SK-N-SH treated with all-trans-retinoic acid at 6 μM for 48 hours (cell line): ENCODE results near the gene LITAF.

ENCODE experiments used
- ATAC-seq: fragments of 200-7000 bp; cut with Tn5 transposase; 3 replicates; pipeline ENCODE4 v1.9.1; 2020; ENCODE audit warnings: mild to moderate bottlenecking, moderate library complexity
- ARNTL ChIP-seq: fragments of 450-650 bp; formaldehyde crosslinking; IDR thresholded peaks from 2 replicates; pipeline ENCODE4 v1.5.0; 2020; ENCODE audit warnings: low read depth, mild to moderate bottlenecking, moderate library complexity, borderline replicate concordance
- BACH2 ChIP-seq: fragments of 250-450 bp; sonication (Bioruptor Pico); IDR thresholded peaks from 2 replicates; pipeline ENCODE4 v1.9.0; 2021; ENCODE audit warnings: mild to moderate bottlenecking, borderline replicate concordance
- CSDC2 ChIP-seq: fragments of 250-450 bp; sonication (Bioruptor Pico); IDR thresholded peaks from 2 replicates; pipeline ENCODE4 v1.5.0; 2020; ENCODE audit warnings: mild to moderate bottlenecking, moderate library complexity
- ESRRG ChIP-seq: fragments of 250-450 bp; sonication (Bioruptor Pico); IDR thresholded peaks from 2 replicates; pipeline ENCODE4 v1.6.1; 2021; ENCODE audit warnings: mild to moderate bottlenecking
- ISL1 ChIP-seq: fragments of 250-450 bp; sonication (Bioruptor Pico); IDR thresholded peaks from 2 replicates; pipeline ENCODE4 v2.1.2; 2022; ENCODE audit warnings: mild to moderate bottlenecking, moderate library complexity
- RARB ChIP-seq: fragments of 250-450 bp; sonication (Bioruptor Pico); IDR thresholded peaks from 2 replicates; pipeline ENCODE4 v1.8.0; 2021; ENCODE audit warnings: mild to moderate bottlenecking, moderate library complexity
- SNAI2 ChIP-seq: fragments of 250-450 bp; sonication (Bioruptor Pico); IDR thresholded peaks from 2 replicates; pipeline ENCODE4 v1.5.0; 2020; ENCODE audit warnings: mild to moderate bottlenecking, moderate library complexity
- TCF4 ChIP-seq: fragments of 250-450 bp; sonication (Bioruptor Pico); IDR thresholded peaks from 2 replicates; pipeline ENCODE4 v1.8.0; 2021; ENCODE audit warnings: mild to moderate bottlenecking, moderate library complexity, borderline replicate concordance
- TOX ChIP-seq: fragments of 250-450 bp; sonication (Bioruptor Pico); IDR thresholded peaks from 2 replicates; pipeline ENCODE4 v1.8.0; 2021; ENCODE audit warnings: mild to moderate bottlenecking, moderate library complexity, borderline replicate concordance
- ZC3H10 ChIP-seq: fragments of 250-450 bp; sonication (Bioruptor Pico); IDR thresholded peaks from 2 replicates; pipeline ENCODE4 v1.5.1; 2021; ENCODE audit warnings: mild to moderate bottlenecking, moderate library complexity
- ZFP3 ChIP-seq: fragments of 250-450 bp; sonication (Bioruptor Pico); IDR thresholded peaks from 2 replicates; pipeline ENCODE4 v1.5.0; 2020; ENCODE audit warnings: mild to moderate bottlenecking, moderate library complexity
- ZFP30 ChIP-seq: fragments of 450-650 bp; formaldehyde crosslinking; IDR thresholded peaks from 2 replicates; pipeline ENCODE4 v1.5.0; 2022; ENCODE audit warnings: mild to moderate bottlenecking, moderate library complexity
- ZNF565 ChIP-seq: fragments of 450-650 bp; formaldehyde crosslinking; conservative IDR thresholded peaks from 2 replicates; pipeline ENCODE4 v1.5.0; 2020; ENCODE audit warnings: low read depth, mild to moderate bottlenecking, moderate library complexity
- ZNF70 ChIP-seq: fragments of 450-650 bp; formaldehyde crosslinking; IDR thresholded peaks from 2 replicates; pipeline ENCODE4 v1.5.0; 2020; ENCODE audit warnings: mild to moderate bottlenecking, moderate library complexity
- ZNF8 ChIP-seq: fragments of 450-650 bp; formaldehyde crosslinking; IDR thresholded peaks from 2 replicates; pipeline ENCODE4 v1.5.0; 2020; ENCODE audit warnings: mild to moderate bottlenecking, moderate library complexity
- TF ChIP-seq, protein P1 (sequence below): fragments of 250-450 bp; sonication (Bioruptor Pico); IDR thresholded peaks from 2 replicates; pipeline ENCODE4 v1.5.1; 2021; ENCODE audit warnings: mild to moderate bottlenecking, moderate library complexity
- TF ChIP-seq, protein P2 (sequence below): fragments of 250-450 bp; sonication (Bioruptor Pico); IDR thresholded peaks from 2 replicates; pipeline ENCODE4 v1.8.0; 2020; ENCODE audit warnings: mild to moderate bottlenecking, moderate library complexity, borderline replicate concordance
- TF ChIP-seq, protein P3 (sequence below): fragments of 250-450 bp; sonication (Bioruptor Pico); IDR thresholded peaks from 2 replicates; pipeline ENCODE4 v1.8.0; 2021; ENCODE audit warnings: low read depth, mild to moderate bottlenecking, moderate library complexity, borderline replicate concordance
- TF ChIP-seq, protein P4 (sequence below): fragments of 250-450 bp; sonication (Bioruptor Pico); IDR thresholded peaks from 2 replicates; pipeline ENCODE4 v1.5.0; 2020; ENCODE audit warnings: mild to moderate bottlenecking, moderate library complexity
- TF ChIP-seq, protein P5 (sequence below): fragments of 250-450 bp; sonication (Bioruptor Pico); IDR thresholded peaks from 2 replicates; pipeline ENCODE4 v1.5.1; 2020; ENCODE audit warnings: low read depth, mild to moderate bottlenecking, moderate library complexity

Gene LITAF

DNA sequence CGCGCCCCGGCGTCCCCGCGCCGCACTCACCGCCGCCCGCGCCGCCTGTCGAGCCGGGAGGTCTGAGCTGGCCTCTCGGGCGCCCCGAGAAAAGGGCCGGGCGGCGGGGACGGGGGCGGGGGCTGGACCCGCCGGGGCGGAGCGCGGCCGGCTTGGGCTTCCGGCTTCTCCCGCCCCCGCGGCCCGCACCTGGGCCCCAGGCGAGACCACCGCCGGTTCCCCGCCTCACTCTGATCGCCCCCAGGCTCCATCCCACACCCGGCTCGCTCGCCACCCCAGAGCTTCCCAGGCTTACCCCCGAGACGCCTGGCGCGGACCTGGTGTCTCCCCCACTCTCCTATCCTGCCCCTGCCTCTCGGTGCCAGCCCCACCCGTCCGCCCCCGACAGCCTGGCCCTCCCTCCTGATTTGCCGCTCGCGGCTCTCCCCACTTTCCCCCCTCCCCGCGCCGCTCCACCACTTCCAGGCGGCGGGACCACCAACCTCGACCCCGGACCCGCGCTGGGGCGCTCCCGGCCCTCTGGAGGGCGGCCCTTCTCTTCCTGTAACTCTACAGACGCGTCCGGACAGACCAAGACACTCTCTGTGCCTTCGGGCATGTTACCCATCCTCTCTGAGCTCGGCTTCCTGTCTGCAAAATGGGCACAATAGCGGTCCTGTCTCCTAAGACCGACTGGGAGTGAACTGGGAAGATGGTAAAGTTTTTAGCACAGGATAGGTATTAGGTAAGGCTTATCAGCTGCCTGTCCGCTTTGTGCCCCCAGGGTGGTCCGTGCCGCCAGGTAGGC lies at the start of gene LITAF:
LITAF (minus strand) TSS at position 64 of the 787 bp plus-strand sequence. CDS start 30,189 bp downstream, outside the sequence.
- TF ChIP-seq BACH2 (CRISPR knock-in tag) = no peak
- no peak for TF ChIP-seq TOX (CRISPR knock-in tag)
- TF ChIP-seq ESRRG (CRISPR knock-in tag) = no peak
- TF ChIP-seq CSDC2 (CRISPR knock-in tag) = no peak
- TF ChIP-seq, protein P1, sequence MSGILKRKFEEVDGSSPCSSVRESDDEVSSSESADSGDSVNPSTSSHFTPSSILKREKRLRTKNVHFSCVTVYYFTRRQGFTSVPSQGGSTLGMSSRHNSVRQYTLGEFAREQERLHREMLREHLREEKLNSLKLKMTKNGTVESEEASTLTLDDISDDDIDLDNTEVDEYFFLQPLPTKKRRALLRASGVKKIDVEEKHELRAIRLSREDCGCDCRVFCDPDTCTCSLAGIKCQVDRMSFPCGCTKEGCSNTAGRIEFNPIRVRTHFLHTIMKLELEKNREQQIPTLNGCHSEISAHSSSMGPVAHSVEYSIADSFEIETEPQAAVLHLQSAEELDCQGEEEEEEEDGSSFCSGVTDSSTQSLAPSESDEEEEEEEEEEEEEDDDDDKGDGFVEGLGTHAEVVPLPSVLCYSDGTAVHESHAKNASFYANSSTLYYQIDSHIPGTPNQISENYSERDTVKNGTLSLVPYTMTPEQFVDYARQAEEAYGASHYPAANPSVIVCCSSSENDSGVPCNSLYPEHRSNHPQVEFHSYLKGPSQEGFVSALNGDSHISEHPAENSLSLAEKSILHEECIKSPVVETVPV (CRISPR knock-in tag) = no peak
- TF ChIP-seq, protein P2, sequence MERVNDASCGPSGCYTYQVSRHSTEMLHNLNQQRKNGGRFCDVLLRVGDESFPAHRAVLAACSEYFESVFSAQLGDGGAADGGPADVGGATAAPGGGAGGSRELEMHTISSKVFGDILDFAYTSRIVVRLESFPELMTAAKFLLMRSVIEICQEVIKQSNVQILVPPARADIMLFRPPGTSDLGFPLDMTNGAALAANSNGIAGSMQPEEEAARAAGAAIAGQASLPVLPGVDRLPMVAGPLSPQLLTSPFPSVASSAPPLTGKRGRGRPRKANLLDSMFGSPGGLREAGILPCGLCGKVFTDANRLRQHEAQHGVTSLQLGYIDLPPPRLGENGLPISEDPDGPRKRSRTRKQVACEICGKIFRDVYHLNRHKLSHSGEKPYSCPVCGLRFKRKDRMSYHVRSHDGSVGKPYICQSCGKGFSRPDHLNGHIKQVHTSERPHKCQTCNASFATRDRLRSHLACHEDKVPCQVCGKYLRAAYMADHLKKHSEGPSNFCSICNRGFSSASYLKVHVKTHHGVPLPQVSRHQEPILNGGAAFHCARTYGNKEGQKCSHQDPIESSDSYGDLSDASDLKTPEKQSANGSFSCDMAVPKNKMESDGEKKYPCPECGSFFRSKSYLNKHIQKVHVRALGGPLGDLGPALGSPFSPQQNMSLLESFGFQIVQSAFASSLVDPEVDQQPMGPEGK (CRISPR knock-in tag) = no peak
- no peak for TF ChIP-seq ZNF70 (CRISPR knock-in tag)
- TF ChIP-seq ARNTL (CRISPR knock-in tag) = no peak
- TF ChIP-seq ISL1 (CRISPR knock-in tag) = no peak
- no peak for TF ChIP-seq RARB (CRISPR knock-in tag)
- TF ChIP-seq, protein P3, sequence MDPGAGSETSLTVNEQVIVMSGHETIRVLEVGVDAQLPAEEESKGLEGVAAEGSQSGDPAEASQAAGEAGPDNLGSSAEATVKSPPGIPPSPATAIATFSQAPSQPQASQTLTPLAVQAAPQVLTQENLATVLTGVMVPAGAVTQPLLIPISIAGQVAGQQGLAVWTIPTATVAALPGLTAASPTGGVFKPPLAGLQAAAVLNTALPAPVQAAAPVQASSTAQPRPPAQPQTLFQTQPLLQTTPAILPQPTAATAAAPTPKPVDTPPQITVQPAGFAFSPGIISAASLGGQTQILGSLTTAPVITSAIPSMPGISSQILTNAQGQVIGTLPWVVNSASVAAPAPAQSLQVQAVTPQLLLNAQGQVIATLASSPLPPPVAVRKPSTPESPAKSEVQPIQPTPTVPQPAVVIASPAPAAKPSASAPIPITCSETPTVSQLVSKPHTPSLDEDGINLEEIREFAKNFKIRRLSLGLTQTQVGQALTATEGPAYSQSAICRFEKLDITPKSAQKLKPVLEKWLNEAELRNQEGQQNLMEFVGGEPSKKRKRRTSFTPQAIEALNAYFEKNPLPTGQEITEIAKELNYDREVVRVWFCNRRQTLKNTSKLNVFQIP (CRISPR knock-in tag) = no peak
- TF ChIP-seq ZNF8 (CRISPR knock-in tag) = no peak
- TF ChIP-seq ZNF565 (CRISPR knock-in tag) = no peak
- no peak for TF ChIP-seq SNAI2 (CRISPR knock-in tag)
- no peak for TF ChIP-seq ZFP3 (CRISPR knock-in tag)
- TF ChIP-seq TCF4 (CRISPR knock-in tag) = no peak
- TF ChIP-seq, protein P4, sequence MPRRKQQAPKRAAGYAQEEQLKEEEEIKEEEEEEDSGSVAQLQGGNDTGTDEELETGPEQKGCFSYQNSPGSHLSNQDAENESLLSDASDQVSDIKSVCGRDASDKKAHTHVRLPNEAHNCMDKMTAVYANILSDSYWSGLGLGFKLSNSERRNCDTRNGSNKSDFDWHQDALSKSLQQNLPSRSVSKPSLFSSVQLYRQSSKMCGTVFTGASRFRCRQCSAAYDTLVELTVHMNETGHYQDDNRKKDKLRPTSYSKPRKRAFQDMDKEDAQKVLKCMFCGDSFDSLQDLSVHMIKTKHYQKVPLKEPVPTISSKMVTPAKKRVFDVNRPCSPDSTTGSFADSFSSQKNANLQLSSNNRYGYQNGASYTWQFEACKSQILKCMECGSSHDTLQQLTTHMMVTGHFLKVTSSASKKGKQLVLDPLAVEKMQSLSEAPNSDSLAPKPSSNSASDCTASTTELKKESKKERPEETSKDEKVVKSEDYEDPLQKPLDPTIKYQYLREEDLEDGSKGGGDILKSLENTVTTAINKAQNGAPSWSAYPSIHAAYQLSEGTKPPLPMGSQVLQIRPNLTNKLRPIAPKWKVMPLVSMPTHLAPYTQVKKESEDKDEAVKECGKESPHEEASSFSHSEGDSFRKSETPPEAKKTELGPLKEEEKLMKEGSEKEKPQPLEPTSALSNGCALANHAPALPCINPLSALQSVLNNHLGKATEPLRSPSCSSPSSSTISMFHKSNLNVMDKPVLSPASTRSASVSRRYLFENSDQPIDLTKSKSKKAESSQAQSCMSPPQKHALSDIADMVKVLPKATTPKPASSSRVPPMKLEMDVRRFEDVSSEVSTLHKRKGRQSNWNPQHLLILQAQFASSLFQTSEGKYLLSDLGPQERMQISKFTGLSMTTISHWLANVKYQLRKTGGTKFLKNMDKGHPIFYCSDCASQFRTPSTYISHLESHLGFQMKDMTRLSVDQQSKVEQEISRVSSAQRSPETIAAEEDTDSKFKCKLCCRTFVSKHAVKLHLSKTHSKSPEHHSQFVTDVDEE (CRISPR knock-in tag) = no peak
- TF ChIP-seq ZC3H10 (CRISPR knock-in tag) = no peak
- peak; percentile 90 for ATAC-seq

DNA sequence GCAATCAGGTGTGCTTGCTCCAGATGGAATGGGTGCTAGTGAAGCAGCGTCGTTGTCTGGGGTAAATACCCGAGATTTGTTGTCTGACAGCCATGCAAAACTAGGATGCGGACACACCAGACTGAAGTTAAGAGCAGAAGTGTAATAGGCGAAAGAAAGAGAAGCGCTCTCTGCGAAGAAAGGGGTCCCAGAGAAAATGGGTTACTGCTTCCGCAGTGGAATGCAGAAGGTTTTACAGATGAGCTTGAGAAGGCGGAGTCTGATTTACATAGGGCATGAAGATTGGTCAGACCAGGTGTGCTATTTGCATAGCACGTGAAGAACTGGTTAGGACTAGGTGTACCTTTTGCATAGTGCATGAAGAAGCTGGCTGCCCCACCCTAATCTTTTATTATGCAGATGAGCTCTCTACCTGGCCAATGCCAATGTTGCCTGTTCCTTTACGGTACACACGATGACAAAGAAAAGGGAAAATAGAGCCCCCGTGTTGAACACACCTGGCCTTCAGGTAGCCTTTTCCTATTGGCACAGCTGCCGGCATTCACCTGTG lies 49.5 kb upstream of the LITAF start:
- no peak for ATAC-seq
- TF ChIP-seq, protein P1 (CRISPR knock-in tag) = no peak
- TF ChIP-seq ZFP30 (no peak), ESRRG (CRISPR knock-in tag) (no peak), RARB (CRISPR knock-in tag) (no peak), ISL1 (CRISPR knock-in tag) (no peak), ARNTL (CRISPR knock-in tag) (no peak), TOX (CRISPR knock-in tag) (no peak), ZNF70 (CRISPR knock-in tag) (no peak), TCF4 (CRISPR knock-in tag) (no peak)
- TF ChIP-seq, protein P3 (CRISPR knock-in tag) = no peak
- TF ChIP-seq, protein P5, sequence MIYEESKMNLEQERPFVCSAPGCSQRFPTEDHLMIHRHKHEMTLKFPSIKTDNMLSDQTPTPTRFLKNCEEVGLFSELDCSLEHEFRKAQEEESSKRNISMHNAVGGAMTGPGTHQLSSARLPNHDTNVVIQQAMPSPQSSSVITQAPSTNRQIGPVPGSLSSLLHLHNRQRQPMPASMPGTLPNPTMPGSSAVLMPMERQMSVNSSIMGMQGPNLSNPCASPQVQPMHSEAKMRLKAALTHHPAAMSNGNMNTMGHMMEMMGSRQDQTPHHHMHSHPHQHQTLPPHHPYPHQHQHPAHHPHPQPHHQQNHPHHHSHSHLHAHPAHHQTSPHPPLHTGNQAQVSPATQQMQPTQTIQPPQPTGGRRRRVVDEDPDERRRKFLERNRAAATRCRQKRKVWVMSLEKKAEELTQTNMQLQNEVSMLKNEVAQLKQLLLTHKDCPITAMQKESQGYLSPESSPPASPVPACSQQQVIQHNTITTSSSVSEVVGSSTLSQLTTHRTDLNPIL = no peak
- TF ChIP-seq, protein P2 (CRISPR knock-in tag) = no peak
